ENCODE data around the gene RFPL2. TPM values are rescaled to one million over a fixed set of nuclear protein-coding genes. Genes with fewer than 3 reads are reported as not detected.
A peak's percentile ranks its signal among the peaks of the same experiment; 100 is the strongest.

The RFPL2 gene
- total RNA-seq, 1 donor from 2014 or later, result 0.25 TPM

DNA sequence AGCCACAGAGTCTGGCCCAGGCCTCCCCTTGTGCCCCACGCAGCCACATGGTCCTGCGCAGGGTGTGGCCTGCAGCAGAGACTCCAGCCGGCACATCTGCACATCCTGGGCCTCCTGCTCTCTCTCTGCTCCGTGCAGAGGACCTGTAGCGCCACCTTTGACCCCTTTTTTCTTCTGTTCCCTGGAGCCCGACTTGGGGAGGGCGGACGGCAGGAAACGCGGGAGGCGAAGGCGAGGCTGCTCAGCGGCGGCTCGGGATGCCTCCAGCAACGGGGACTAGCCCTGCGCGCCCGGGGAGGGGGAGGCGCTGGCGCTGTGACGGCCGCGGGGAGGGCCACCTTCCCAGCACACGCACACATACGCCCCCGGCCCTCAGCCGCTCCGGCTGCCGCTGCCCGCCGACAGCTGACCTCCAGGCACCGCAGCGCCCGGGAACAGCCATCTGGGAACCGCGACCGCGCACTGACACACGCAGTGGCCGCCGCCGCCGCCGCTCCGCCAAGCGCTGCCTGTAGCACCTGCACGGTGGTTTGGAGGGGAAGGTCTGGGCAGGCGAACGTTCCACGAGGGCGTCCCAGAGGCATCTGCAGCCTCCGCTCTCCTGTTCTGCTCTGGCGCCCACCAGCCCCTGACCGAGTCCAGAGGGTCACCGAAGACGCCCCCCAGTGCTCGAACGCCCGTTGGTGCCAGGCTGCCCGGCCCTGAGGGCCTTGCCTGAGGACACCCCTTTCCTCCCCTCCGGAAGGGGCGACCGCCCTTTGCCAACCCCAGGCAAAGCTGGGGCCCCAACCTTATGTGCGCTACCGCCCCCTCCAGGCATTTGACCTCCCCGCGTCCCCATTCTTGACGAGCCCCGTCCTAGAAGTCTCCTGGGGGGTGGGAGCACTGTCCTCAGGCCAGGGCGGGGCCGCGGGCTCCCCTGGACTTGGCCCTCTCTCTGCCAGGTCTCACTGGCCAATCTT, 28.9 kb downstream of the RFPL2 start:
- H2AFZ ChIP-seq (ENCODE audit: low read depth, low read length), result no peak overlapping the region
- H3K4me2 ChIP-seq (ENCODE audit: low read length), result no peak overlapping the region
- no peaks in the 10 kb centered on the region for H3K36me3 ChIP-seq (ENCODE audit: insufficient read depth, low read length)
- H3K79me2 ChIP-seq (ENCODE audit: insufficient read depth, low read length), result no peaks in the 10 kb centered on the region
- peaks cover 11% of the 10 kb centered on the region for H3K27me3 ChIP-seq (ENCODE audit: insufficient read depth, low read length)
- H3K4me3 ChIP-seq (ENCODE audit: insufficient read depth, low read depth, low read length), result no peak overlapping the region
- Mint-ChIP-seq H3K4me1 (ENCODE audit: low read depth, unreplicated experiment) (no peaks in the 10 kb centered on the region), H3K27me3 (ENCODE audit: low read depth, unreplicated experiment) (peaks cover 65% of the 10 kb centered on the region), H3K4me3 (ENCODE audit: unreplicated experiment) (no peak overlapping the region), H3K36me3 (ENCODE audit: low read depth, unreplicated experiment) (no peaks in the 10 kb centered on the region), H3K9me3 (ENCODE audit: unreplicated experiment) (peaks cover 2% of the 10 kb centered on the region), H3K27ac (ENCODE audit: unreplicated experiment) (no peak overlapping the region)
- no peaks in the 10 kb centered on the region for H3K4me1 ChIP-seq (ENCODE audit: insufficient read depth, low read length)
- no peak for FAIRE-seq
- TF ChIP-seq, protein P1, sequence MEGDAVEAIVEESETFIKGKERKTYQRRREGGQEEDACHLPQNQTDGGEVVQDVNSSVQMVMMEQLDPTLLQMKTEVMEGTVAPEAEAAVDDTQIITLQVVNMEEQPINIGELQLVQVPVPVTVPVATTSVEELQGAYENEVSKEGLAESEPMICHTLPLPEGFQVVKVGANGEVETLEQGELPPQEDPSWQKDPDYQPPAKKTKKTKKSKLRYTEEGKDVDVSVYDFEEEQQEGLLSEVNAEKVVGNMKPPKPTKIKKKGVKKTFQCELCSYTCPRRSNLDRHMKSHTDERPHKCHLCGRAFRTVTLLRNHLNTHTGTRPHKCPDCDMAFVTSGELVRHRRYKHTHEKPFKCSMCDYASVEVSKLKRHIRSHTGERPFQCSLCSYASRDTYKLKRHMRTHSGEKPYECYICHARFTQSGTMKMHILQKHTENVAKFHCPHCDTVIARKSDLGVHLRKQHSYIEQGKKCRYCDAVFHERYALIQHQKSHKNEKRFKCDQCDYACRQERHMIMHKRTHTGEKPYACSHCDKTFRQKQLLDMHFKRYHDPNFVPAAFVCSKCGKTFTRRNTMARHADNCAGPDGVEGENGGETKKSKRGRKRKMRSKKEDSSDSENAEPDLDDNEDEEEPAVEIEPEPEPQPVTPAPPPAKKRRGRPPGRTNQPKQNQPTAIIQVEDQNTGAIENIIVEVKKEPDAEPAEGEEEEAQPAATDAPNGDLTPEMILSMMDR (IDR thresholded peaks at IDR 0.05; ENCODE audit: insufficient read depth, low read depth, low read length), result no peak
- TF ChIP-seq EZH2 (IDR thresholded peaks at IDR 0.05; ENCODE audit: insufficient read depth, low read length), result peak; percentile 26
- no peaks in the 10 kb centered on the region for H4K20me1 ChIP-seq (ENCODE audit: insufficient read depth, low read length)
- H3K9me3 ChIP-seq (ENCODE audit: insufficient read depth, low read depth, low read length), result no peaks in the 10 kb centered on the region
- no peak for DNase-seq (ENCODE audit: low read depth)
- no peak overlapping the region for H3K27ac ChIP-seq (ENCODE audit: low read depth, low read length)
- H3K9ac ChIP-seq (ENCODE audit: low read length), result no peak overlapping the region

DNA sequence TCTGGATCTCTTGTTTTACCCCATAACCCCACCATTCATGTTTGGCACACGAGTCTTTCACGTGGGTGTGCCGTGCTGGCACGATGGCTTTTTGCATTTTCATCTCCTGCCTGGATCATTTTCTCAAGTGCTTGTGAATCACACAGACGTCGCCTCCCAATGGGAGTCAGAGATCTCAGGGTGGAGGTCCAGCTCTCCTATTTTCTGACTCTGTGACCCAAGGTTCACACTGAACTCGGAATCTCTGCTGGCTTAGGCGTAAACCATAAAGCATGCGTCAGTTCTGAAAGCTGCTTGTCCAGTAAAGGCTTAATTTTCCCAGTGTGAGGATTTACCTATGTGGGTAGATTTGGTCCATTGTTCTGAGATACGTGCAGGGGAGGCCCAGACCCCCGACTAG, 29.8 kb downstream of the RFPL2 start:
- Mint-ChIP-seq H3K27me3 (ENCODE audit: low read depth, unreplicated experiment) (peaks cover 68% of the 10 kb centered on the region), H3K9me3 (ENCODE audit: unreplicated experiment) (peaks cover 2% of the 10 kb centered on the region), H3K36me3 (ENCODE audit: low read depth, unreplicated experiment) (no peaks in the 10 kb centered on the region), H3K4me1 (ENCODE audit: low read depth, unreplicated experiment) (no peaks in the 10 kb centered on the region), H3K4me3 (ENCODE audit: unreplicated experiment) (no peak overlapping the region), H3K27ac (ENCODE audit: unreplicated experiment) (no peak overlapping the region)
- no peak for FAIRE-seq
- Histone ChIP-seq H3K4me2 (ENCODE audit: low read length) (no peak overlapping the region), H3K4me3 (ENCODE audit: insufficient read depth, low read depth, low read length) (no peak overlapping the region), H4K20me1 (ENCODE audit: insufficient read depth, low read length) (no peaks in the 10 kb centered on the region), H2AFZ (ENCODE audit: low read depth, low read length) (no peak overlapping the region), H3K36me3 (ENCODE audit: insufficient read depth, low read length) (no peaks in the 10 kb centered on the region), H3K27ac (ENCODE audit: low read depth, low read length) (no peak overlapping the region), H3K27me3 (ENCODE audit: insufficient read depth, low read length) (peaks cover 11% of the 10 kb centered on the region), H3K4me1 (ENCODE audit: insufficient read depth, low read length) (no peaks in the 10 kb centered on the region), H3K9me3 (ENCODE audit: insufficient read depth, low read depth, low read length) (no peaks in the 10 kb centered on the region), H3K9ac (ENCODE audit: low read length) (no peak overlapping the region), H3K79me2 (ENCODE audit: insufficient read depth, low read length) (no peaks in the 10 kb centered on the region)
- TF ChIP-seq, protein P1 (IDR thresholded peaks at IDR 0.05; ENCODE audit: insufficient read depth, low read depth, low read length), result no peak
- TF ChIP-seq EZH2 (IDR thresholded peaks at IDR 0.05; ENCODE audit: insufficient read depth, low read length), result no peak
- DNase-seq (ENCODE audit: low read depth), result no peak

DNA sequence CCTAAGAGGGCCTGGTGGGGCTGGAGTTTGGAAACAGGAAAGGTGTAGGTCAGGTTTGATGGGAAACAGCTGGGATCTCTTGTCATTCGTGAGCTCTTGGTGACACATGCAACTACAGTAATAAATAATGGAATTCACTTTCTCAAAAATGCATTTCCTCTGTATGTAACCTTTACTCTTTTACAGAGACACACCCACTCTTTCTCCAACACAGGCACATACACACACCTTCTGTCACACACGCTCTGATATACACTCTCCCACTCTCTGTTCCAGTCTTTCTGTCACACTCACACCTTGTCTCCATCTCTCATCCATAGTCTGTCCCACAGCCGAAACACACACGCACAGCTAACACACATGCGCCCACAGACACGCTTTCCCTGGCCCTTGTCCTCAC, 39.2 kb downstream of the RFPL2 start:
- Histone ChIP-seq H4K20me1 (ENCODE audit: insufficient read depth, low read length) (no peaks in the 10 kb centered on the region), H3K4me3 (ENCODE audit: insufficient read depth, low read depth, low read length) (no peak overlapping the region), H3K27ac (ENCODE audit: low read depth, low read length) (no peak overlapping the region), H3K9ac (ENCODE audit: low read length) (no peak overlapping the region), H2AFZ (ENCODE audit: low read depth, low read length) (no peak overlapping the region), H3K4me2 (ENCODE audit: low read length) (no peak overlapping the region), H3K9me3 (ENCODE audit: insufficient read depth, low read depth, low read length) (no peaks in the 10 kb centered on the region), H3K27me3 (ENCODE audit: insufficient read depth, low read length) (peaks cover 4% of the 10 kb centered on the region), H3K4me1 (ENCODE audit: insufficient read depth, low read length) (no peaks in the 10 kb centered on the region), H3K36me3 (ENCODE audit: insufficient read depth, low read length) (no peaks in the 10 kb centered on the region), H3K79me2 (ENCODE audit: insufficient read depth, low read length) (no peaks in the 10 kb centered on the region)
- Mint-ChIP-seq H3K4me3 (ENCODE audit: unreplicated experiment) (no peak overlapping the region), H3K9me3 (ENCODE audit: unreplicated experiment) (no peaks in the 10 kb centered on the region), H3K27me3 (ENCODE audit: low read depth, unreplicated experiment) (peaks cover 22% of the 10 kb centered on the region), H3K4me1 (ENCODE audit: low read depth, unreplicated experiment) (no peaks in the 10 kb centered on the region), H3K36me3 (ENCODE audit: low read depth, unreplicated experiment) (no peaks in the 10 kb centered on the region), H3K27ac (ENCODE audit: unreplicated experiment) (no peak overlapping the region)
- FAIRE-seq (no peak), DNase-seq (ENCODE audit: low read depth) (no peak)
- TF ChIP-seq, protein P1 (IDR thresholded peaks at IDR 0.05; ENCODE audit: insufficient read depth, low read depth, low read length), result no peak
- no peak for TF ChIP-seq EZH2 (IDR thresholded peaks at IDR 0.05; ENCODE audit: insufficient read depth, low read length)

All from astrocyte (in vitro differentiated cells and primary cell).